CD8-positive, alpha-beta memory T cell (primary cell): ENCODE results near the gene ACOT2. TPM values are rescaled to one million over a fixed set of nuclear protein-coding genes. Genes with fewer than 3 reads are reported as not detected.

Experiments
- CTCF ChIA-PET: fragments of 350-600 bp; sonication (Branson Sonifier 250); formaldehyde crosslinking; loops from one replicate; lab custom pipeline; 2021; ENCODE audit warnings: antibody characterized with exemption; lab: Charles Lee
- POLR2A ChIA-PET: fragments of 350-600 bp; sonication (Branson Sonifier 250); formaldehyde crosslinking; loops from one replicate; lab custom pipeline; 2021; ENCODE audit warnings: antibody characterized with exemption; lab: Charles Lee
- DNase-seq, 5 donors: peaks; one replicate each; pipeline versions ENCODE4 v3.0.0 to v3.0.0-alpha.2; 2020 to 2022; ENCODE audit warnings: mixed read lengths in 1 of 5
- H3K27ac ChIP-seq: one replicate; pipeline ENCODE4 v1.7.0; 2013; ENCODE audit warnings: low read depth, mild to moderate bottlenecking, low read length, moderate library complexity
- H3K27me3 ChIP-seq: 2 replicates; pipeline ENCODE4 v1.7.0; 2013; ENCODE audit warnings: low read length, mild to moderate bottlenecking; ENCODE audit not compliant: insufficient read depth, poor library complexity, severe bottlenecking
- H3K36me3 ChIP-seq: 2 replicates; pipeline ENCODE4 v1.7.0; 2013; ENCODE audit warnings: mild to moderate bottlenecking, low read length, moderate library complexity; ENCODE audit not compliant: insufficient read depth
- H3K4me1 ChIP-seq: 2 replicates; pipeline ENCODE4 v1.7.0; 2013; ENCODE audit warnings: mild to moderate bottlenecking, low read length, moderate library complexity; ENCODE audit not compliant: insufficient read depth
- H3K4me3 ChIP-seq: 2 replicates; pipeline ENCODE4 v1.7.0; 2013; ENCODE audit warnings: mild to moderate bottlenecking, low read length
- H3K9me3 ChIP-seq: 2 replicates; pipeline ENCODE4 v1.7.0; 2013; ENCODE audit warnings: mild to moderate bottlenecking, low read length
- H3K27ac Mint-ChIP-seq, 8 donors: one replicate each; pipeline ENCODE4 v1.8.0; 2020 to 2021; ENCODE audit warnings: mixed read lengths in 8 of 8, mild to moderate bottlenecking in 6 of 8, inconsistent platforms in 3 of 8, moderate library complexity in 3 of 8
- H3K27me3 Mint-ChIP-seq, 2 donors: one replicate each; pipeline ENCODE4 v1.8.0; 2020 to 2021; ENCODE audit warnings: mixed read lengths in 2 of 2, mild to moderate bottlenecking in 1 of 2, moderate library complexity in 1 of 2
- H3K36me3 Mint-ChIP-seq, 3 donors: one replicate each; pipeline ENCODE4 v1.8.0; 2020 to 2021; ENCODE audit warnings: mixed read lengths in 3 of 3, inconsistent platforms in 1 of 3, mild to moderate bottlenecking in 1 of 3
- H3K4me1 Mint-ChIP-seq, 3 donors: one replicate each; pipeline ENCODE4 v1.8.0; 2020 to 2021; ENCODE audit warnings: mixed read lengths in 3 of 3, inconsistent platforms in 1 of 3, mild to moderate bottlenecking in 1 of 3
- H3K4me3 Mint-ChIP-seq, 7 donors: one replicate each; pipeline ENCODE4 v1.8.0; 2020 to 2021; ENCODE audit warnings: mixed read lengths in 7 of 7, mild to moderate bottlenecking in 6 of 7, moderate library complexity in 4 of 7, inconsistent platforms in 2 of 7
- H3K9me3 Mint-ChIP-seq, 5 donors: one replicate each; pipeline ENCODE4 v1.8.0; 2020 to 2022; ENCODE audit warnings: mixed read lengths in 5 of 5, mild to moderate bottlenecking in 3 of 5, moderate library complexity in 2 of 5, inconsistent platforms in 1 of 5
- polyA plus RNA-seq: library from polyadenylated mRNA; unstranded; fragments of 300-500 nt; fragmentation: Illumina TruSeq; gene quantifications from one replicate; pipeline ENCODE4 v1.2.3, GENCODE V29; 2021
- total RNA-seq, 2 experiments: library from RNA; stranded (reverse); gene quantifications; one replicate each; pipeline ENCODE4 v1.2.3, GENCODE V29; 2021

ACOT2 gene
- total and polyA plus RNA-seq, 3 experiments from 2014 or later = 16.2 to 22.4 (median 16.4) TPM

GRCh38 chr14:73623504-73624054 is 54.6 kb downstream of the ACOT2 start:
- DNase-seq = no peak
- Mint-ChIP-seq H3K36me3 (no peaks in the 10 kb centered on the region), H3K9me3 (no peaks in the 10 kb centered on the region), H3K27me3 (peaks cover 4 to 7% of the 10 kb centered on the region in 2 donors), H3K4me1 (no peaks in the 10 kb centered on the region), H3K27ac (peak overlapping the region in 1 of 8 donors; percentile 9), H3K4me3 (no peak overlapping the region)
- POLR2A ChIA-PET = no interaction called here
- H3K36me3 ChIP-seq = no peaks in the 10 kb centered on the region
- no peak overlapping the region for H3K27ac ChIP-seq
- no peak overlapping the region for H3K4me3 ChIP-seq
- H3K4me1 ChIP-seq = no peaks in the 10 kb centered on the region
- H3K27me3 ChIP-seq = no peaks in the 10 kb centered on the region
- CTCF ChIA-PET = interaction anchor here (1.1 kb wide), 1 partner anchor 10 kb away, joined by 4 read pairs; no protein-coding TSS in a partner anchor
- H3K9me3 ChIP-seq = no peaks in the 10 kb centered on the region

Other genes with a start within 250 kb of the ACOT2 start
- gene NUMB, start 110.7 kb upstream of the ACOT2 start, total RNA-seq = 10 to 100 TPM; 36.5 to 38.5 TPM
- 39.0 TPM for gene NUMB, start 110.7 kb upstream of the ACOT2 start, polyA plus RNA-seq
- 10 to 100 TPM; 27.2 to 27.8 TPM for gene RIOX1, start 78.3 kb upstream of the ACOT2 start, total RNA-seq
- 35.3 TPM for gene RIOX1, start 78.3 kb upstream of the ACOT2 start, polyA plus RNA-seq
- gene ACOT1, start 32.1 kb upstream of the ACOT2 start, total RNA-seq = 1 to 10 TPM; 1.8 to 1.9 TPM
- 3.1 TPM for gene ACOT1, start 32.1 kb upstream of the ACOT2 start, polyA plus RNA-seq
- not detected for gene HEATR4, start 10.3 kb upstream of the ACOT2 start, total RNA-seq
- 1.0 TPM for gene HEATR4, start 10.3 kb upstream of the ACOT2 start, polyA plus RNA-seq
- 1 to 10 TPM; 4.0 to 5.0 TPM for gene ACOT4, start 22.7 kb downstream of the ACOT2 start, total RNA-seq
- gene ACOT4, start 22.7 kb downstream of the ACOT2 start, polyA plus RNA-seq = 5.0 TPM
- not detected for gene ACOT6, start 43.3 kb downstream of the ACOT2 start, total RNA-seq
- gene ACOT6, start 43.3 kb downstream of the ACOT2 start, polyA plus RNA-seq = not detected
- 10 to 100 TPM in 1 of 2 experiments, 1 to 10 TPM in 1; 8.1 to 10.9 TPM for gene DNAL1, start 75.8 kb downstream of the ACOT2 start, total RNA-seq
- 5.8 TPM for gene DNAL1, start 75.8 kb downstream of the ACOT2 start, polyA plus RNA-seq
- 10 to 100 TPM; 56.8 to 61.0 TPM for gene PNMA1, start 145.2 kb downstream of the ACOT2 start, total RNA-seq
- 43.7 TPM for gene PNMA1, start 145.2 kb downstream of the ACOT2 start, polyA plus RNA-seq